ENCODE measurements around the gene UGT2B10. TPM values are rescaled to one million over a fixed set of nuclear protein-coding genes. Genes with fewer than 3 reads are reported as not detected.

Gene UGT2B10
- total RNA-seq, 2 experiments from 2014 or later: not detected

DNA sequence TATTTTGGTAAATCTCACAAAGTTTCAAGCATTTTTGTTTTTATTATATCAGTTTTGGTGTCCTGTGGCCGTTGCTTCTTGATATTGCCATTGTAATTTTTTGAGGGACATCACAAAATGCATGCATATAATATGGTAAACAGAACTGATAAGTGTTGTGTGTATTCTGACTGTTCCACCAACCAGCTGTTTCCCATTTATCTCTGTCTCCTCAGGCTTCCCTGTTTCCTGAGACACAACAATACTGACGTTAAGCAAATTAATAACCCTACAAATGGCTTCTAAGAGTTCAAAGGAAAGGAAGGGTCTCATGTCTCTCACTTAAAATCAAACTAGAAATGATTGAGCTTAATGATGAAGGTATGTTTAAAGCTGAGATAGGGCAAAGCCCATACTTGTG, 40.0 kb downstream of the UGT2B10 start:
- Mint-ChIP-seq H3K9me3 (ENCODE audit: low read depth) (no peaks in the 10 kb centered on the region), H3K36me3 (no peaks in the 10 kb centered on the region), H3K4me3 (no peak overlapping the region), H3K27ac (no peak overlapping the region), H3K4me1 (no peaks in the 10 kb centered on the region), H3K27me3 (no peaks in the 10 kb centered on the region)
- CTCF ChIA-PET: no interaction called here
- ATAC-seq: no peak
- DNase-seq: no peak

GRCh38 chr4:68858039-68858438, 42.2 kb downstream of the UGT2B10 start:
- CTCF ChIA-PET: no interaction called here

DNA sequence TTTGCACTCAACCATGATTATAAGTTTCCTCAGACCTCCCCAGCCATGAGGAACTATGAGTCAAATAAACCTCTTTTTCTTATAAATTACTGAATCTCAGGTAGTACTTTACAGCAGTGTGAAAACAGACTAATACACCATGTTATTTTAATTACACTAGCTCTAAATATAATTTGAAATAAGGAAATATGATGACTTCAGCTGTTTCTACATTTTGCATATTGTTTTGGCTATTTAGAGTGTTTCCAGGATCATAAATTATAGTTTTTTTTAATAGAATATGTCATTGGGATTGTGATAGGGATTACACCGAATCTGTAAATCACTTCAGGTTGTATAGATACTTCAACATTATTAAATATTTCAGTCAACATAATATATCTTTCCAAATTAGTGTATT, 43.9 kb downstream of the UGT2B10 start:
- no peaks in the 10 kb centered on the region for H3K4me1 Mint-ChIP-seq
- no peak overlapping the region for H3K27ac Mint-ChIP-seq
- DNase-seq: no peak
- no peak for ATAC-seq
- CTCF ChIA-PET: no interaction called here
- no peak overlapping the region for H3K4me3 Mint-ChIP-seq
- no peaks in the 10 kb centered on the region for H3K27me3 Mint-ChIP-seq
- no peaks in the 10 kb centered on the region for H3K9me3 Mint-ChIP-seq (ENCODE audit: low read depth)
- no peaks in the 10 kb centered on the region for H3K36me3 Mint-ChIP-seq

More at GRCh38 chr4:68858039-68858438, 42.2 kb downstream of the UGT2B10 start:
- DNase-seq: no peak
- no peaks in the 10 kb centered on the region for H3K4me1 Mint-ChIP-seq
- no peaks in the 10 kb centered on the region for H3K27me3 Mint-ChIP-seq
- no peak for ATAC-seq
- H3K9me3 Mint-ChIP-seq (ENCODE audit: low read depth): no peaks in the 10 kb centered on the region
- H3K4me3 Mint-ChIP-seq: no peak overlapping the region
- no peak overlapping the region for H3K27ac Mint-ChIP-seq
- no peaks in the 10 kb centered on the region for H3K36me3 Mint-ChIP-seq

DNA sequence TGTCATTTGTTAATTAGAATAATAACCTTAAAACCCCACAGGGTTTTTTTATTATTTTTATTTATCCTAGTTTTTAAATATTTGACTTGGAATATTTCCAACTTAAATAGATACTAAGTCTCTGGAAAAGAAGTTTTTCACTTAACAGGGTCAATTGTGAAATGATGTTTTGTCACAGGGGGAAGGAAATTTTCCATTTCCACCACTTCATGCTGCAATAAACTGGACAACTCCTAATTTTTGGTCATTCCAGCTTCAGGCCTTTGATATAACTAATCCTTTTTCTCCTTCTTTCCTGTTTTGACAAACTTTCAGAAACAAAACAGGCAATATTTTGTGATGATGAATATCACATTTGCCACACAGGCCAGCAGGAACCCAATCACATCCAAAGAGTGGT, 45.3 kb downstream of the UGT2B10 start:
- ATAC-seq: no peak
- Mint-ChIP-seq H3K36me3 (no peaks in the 10 kb centered on the region), H3K27ac (no peak overlapping the region), H3K4me3 (no peak overlapping the region), H3K9me3 (ENCODE audit: low read depth) (no peaks in the 10 kb centered on the region), H3K4me1 (no peaks in the 10 kb centered on the region), H3K27me3 (no peaks in the 10 kb centered on the region)
- CTCF ChIA-PET: no interaction called here
- no peak for DNase-seq

GRCh38 chr4:68864438-68865187, 48.8 kb downstream of the UGT2B10 start:
- DNase-seq (no peak), ATAC-seq (no peak)
- no peak overlapping the region for H3K27ac Mint-ChIP-seq
- no peak overlapping the region for H3K4me3 Mint-ChIP-seq
- no peaks in the 10 kb centered on the region for H3K4me1 Mint-ChIP-seq
- H3K36me3 Mint-ChIP-seq: no peaks in the 10 kb centered on the region
- H3K27me3 Mint-ChIP-seq: no peaks in the 10 kb centered on the region
- no peaks in the 10 kb centered on the region for H3K9me3 Mint-ChIP-seq (ENCODE audit: low read depth)
- CTCF ChIA-PET: no interaction called here

- Mint-ChIP-seq H3K36me3 (no peaks in the 10 kb centered on the region), H3K9me3 (ENCODE audit: low read depth) (no peaks in the 10 kb centered on the region), H3K27ac (no peak overlapping the region), H3K4me1 (no peaks in the 10 kb centered on the region), H3K27me3 (no peaks in the 10 kb centered on the region), H3K4me3 (no peak overlapping the region)
- no peak for DNase-seq
- CTCF ChIA-PET: no interaction called here
- ATAC-seq: no peak
Observed at GRCh38 chr4:68865188-68865638, 49.4 kb downstream of the UGT2B10 start.

GRCh38 chr4:68865760-68866159, 50.0 kb downstream of the UGT2B10 start:
- Mint-ChIP-seq H3K27me3 (no peaks in the 10 kb centered on the region), H3K9me3 (ENCODE audit: low read depth) (no peaks in the 10 kb centered on the region), H3K4me1 (no peaks in the 10 kb centered on the region), H3K4me3 (no peak overlapping the region), H3K36me3 (no peaks in the 10 kb centered on the region), H3K27ac (no peak overlapping the region)
- CTCF ChIA-PET: no interaction called here
- no peak for ATAC-seq
- DNase-seq: no peak

DNA sequence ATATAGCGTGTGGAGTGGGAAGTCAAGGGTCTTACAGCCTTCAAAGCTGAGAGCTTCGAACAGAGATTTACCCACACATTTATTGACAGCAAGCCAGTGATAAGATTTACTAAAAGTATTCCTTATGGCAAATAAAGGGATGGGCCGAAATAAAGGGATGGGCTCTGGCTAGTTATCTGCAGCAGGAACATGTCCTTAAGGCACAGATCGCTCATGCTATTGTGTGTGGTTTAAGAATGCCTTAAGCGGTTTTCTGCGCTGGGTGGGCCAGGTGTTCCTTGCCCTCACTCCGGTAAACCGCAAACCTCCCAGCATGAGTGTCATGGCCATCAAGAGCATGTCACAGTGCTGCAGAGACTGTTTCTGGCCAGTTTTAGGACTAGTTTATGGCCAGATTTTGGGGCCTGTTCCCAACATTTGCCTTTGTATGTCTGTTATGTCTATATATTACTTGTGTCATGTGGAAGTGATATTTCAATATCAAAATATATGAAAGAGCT, 53.5 kb downstream of the UGT2B10 start:
- no peaks in the 10 kb centered on the region for H3K36me3 Mint-ChIP-seq
- H3K4me1 Mint-ChIP-seq: no peaks in the 10 kb centered on the region
- CTCF ChIA-PET: no interaction called here

DNA sequence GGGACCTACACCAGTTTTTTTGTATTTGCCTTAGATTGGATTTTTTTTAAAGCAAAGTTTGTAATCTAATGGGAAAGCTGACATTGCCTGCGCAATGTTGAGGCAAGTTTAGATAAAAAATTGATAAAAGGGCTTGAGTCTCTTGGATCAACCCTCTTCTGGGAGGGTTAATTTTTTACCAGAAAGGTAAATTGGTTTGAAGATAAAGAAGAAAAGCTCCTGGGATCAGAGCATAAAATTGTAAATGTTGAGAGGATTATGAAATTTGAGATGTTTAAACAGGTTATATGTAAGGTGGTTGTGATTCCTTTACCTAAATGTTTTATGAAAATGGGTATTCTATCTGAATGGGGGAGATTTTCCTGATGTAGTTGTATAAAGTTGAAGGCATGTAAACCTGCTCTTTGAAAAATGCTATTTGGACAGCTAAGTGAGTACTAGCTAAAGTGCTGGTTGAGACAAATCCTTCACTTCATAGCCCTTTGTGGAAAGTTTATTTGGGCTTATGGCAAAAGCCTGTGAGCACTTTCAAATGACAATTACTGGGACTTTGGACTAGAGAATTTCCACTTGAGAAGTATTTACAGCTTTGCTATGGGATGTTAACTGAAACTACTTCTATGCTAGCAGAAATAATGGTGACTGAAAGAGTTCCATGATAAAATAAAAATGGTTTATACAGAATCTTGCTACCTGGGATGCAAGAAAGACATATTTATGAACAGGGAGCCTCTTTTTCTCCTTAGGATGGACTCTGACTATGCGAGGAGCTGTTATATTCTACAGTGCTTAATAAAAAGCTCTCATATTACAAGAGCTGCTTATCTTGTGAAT, 56.2 kb downstream of the UGT2B10 start:
- Mint-ChIP-seq H3K4me3 (no peak overlapping the region), H3K36me3 (no peaks in the 10 kb centered on the region), H3K27me3 (no peaks in the 10 kb centered on the region), H3K27ac (no peak overlapping the region), H3K9me3 (ENCODE audit: low read depth) (no peaks in the 10 kb centered on the region), H3K4me1 (no peaks in the 10 kb centered on the region)
- CTCF ChIA-PET: no interaction called here
- no peak for ATAC-seq
- DNase-seq: no peak

More for the DNA sequence above, 53.5 kb downstream of the UGT2B10 start:
- H3K27me3 Mint-ChIP-seq: no peaks in the 10 kb centered on the region
- H3K9me3 Mint-ChIP-seq (ENCODE audit: low read depth): no peaks in the 10 kb centered on the region
- H3K4me3 Mint-ChIP-seq: no peak overlapping the region
- ATAC-seq (no peak), DNase-seq (no peak)
- no peak overlapping the region for H3K27ac Mint-ChIP-seq

- no peak for DNase-seq
- no peaks in the 10 kb centered on the region for H3K4me1 Mint-ChIP-seq
- no peak overlapping the region for H3K27ac Mint-ChIP-seq
- no peaks in the 10 kb centered on the region for H3K36me3 Mint-ChIP-seq
- no peak for ATAC-seq
- H3K27me3 Mint-ChIP-seq: no peaks in the 10 kb centered on the region
- no peak overlapping the region for H3K4me3 Mint-ChIP-seq
- CTCF ChIA-PET: no interaction called here
- no peaks in the 10 kb centered on the region for H3K9me3 Mint-ChIP-seq (ENCODE audit: low read depth)
Observed at GRCh38 chr4:68872643-68873502, 57.1 kb downstream of the UGT2B10 start.

DNA sequence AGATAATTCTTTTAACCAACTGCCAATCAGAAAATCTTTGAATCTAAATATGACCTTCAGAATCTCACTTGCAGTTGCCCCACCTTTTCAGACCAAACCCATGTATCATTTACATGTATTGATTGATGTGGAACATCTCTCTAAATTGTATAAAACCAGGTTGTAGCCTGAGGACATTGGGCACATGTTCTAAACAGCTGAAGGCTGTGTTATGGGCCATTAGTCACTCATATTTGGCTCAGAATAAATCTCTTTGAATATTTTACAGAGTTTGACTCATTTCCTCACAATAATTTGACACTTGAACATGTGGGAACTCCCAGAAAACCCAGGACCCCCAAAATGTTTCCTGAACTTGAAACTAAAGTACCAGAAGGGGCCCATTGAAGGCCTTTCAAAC, 58.7 kb downstream of the UGT2B10 start:
- Mint-ChIP-seq H3K4me1 (no peaks in the 10 kb centered on the region), H3K36me3 (no peaks in the 10 kb centered on the region), H3K27me3 (no peaks in the 10 kb centered on the region), H3K9me3 (ENCODE audit: low read depth) (no peaks in the 10 kb centered on the region), H3K4me3 (no peak overlapping the region), H3K27ac (no peak overlapping the region)
- DNase-seq (no peak), ATAC-seq (no peak)
- CTCF ChIA-PET: no interaction called here

- H3K36me3 Mint-ChIP-seq: no peaks in the 10 kb centered on the region
- ATAC-seq (no peak), DNase-seq (no peak)
- no peak overlapping the region for H3K27ac Mint-ChIP-seq
- CTCF ChIA-PET: no interaction called here
- H3K4me3 Mint-ChIP-seq: no peak overlapping the region
- H3K27me3 Mint-ChIP-seq: no peaks in the 10 kb centered on the region
- no peaks in the 10 kb centered on the region for H3K9me3 Mint-ChIP-seq (ENCODE audit: low read depth)
- H3K4me1 Mint-ChIP-seq: no peaks in the 10 kb centered on the region
Observed at GRCh38 chr4:68877555-68877954, 61.8 kb downstream of the UGT2B10 start.

GRCh38 chr4:68878048-68878447, 62.3 kb downstream of the UGT2B10 start:
- H3K27me3 Mint-ChIP-seq: no peaks in the 10 kb centered on the region
- no peak overlapping the region for H3K27ac Mint-ChIP-seq
- H3K9me3 Mint-ChIP-seq (ENCODE audit: low read depth): no peaks in the 10 kb centered on the region
- H3K36me3 Mint-ChIP-seq: no peaks in the 10 kb centered on the region
- CTCF ChIA-PET: no interaction called here
- no peak for DNase-seq
- no peak for ATAC-seq
- H3K4me1 Mint-ChIP-seq: no peaks in the 10 kb centered on the region
- H3K4me3 Mint-ChIP-seq: no peak overlapping the region
